ENCODE results near the gene SYCE3.

DNA sequence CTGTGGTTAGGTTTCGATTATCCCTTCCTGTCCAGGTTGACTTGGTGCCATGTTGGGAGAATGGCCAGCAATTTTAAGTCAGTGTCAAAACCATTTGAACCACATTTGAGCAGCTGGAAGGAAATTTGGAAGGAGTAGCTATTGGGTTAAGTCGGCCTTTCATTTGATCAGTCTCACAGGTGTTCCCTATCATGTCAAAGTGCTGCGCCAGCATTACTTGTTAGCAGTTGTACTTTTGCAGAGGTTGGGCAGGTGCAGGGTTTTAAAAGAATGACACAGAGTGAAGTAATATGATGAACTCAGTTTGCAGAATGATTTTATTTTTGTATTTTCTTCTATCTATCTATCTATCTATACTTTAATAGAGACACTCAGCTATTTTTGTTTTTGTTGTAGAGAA lies 26.5 kb downstream of the SYCE3 start:
- TF ChIP-seq, protein P1, sequence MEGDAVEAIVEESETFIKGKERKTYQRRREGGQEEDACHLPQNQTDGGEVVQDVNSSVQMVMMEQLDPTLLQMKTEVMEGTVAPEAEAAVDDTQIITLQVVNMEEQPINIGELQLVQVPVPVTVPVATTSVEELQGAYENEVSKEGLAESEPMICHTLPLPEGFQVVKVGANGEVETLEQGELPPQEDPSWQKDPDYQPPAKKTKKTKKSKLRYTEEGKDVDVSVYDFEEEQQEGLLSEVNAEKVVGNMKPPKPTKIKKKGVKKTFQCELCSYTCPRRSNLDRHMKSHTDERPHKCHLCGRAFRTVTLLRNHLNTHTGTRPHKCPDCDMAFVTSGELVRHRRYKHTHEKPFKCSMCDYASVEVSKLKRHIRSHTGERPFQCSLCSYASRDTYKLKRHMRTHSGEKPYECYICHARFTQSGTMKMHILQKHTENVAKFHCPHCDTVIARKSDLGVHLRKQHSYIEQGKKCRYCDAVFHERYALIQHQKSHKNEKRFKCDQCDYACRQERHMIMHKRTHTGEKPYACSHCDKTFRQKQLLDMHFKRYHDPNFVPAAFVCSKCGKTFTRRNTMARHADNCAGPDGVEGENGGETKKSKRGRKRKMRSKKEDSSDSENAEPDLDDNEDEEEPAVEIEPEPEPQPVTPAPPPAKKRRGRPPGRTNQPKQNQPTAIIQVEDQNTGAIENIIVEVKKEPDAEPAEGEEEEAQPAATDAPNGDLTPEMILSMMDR (conservative IDR thresholded peaks at IDR 0.05; ENCODE audit: low read length), result no peak
- TF ChIP-seq EZH2phosphoT487 (IDR thresholded peaks at IDR 0.05; ENCODE audit: borderline replicate concordance, low read depth, low read length), result no peak

Measured in OCI-LY7 (cell line).